IPS-18c (cell line): ENCODE data around the gene SLC17A5.
"Not testable (repeated sequence)": the region's sequence is repeated elsewhere in the genome, so short reads cannot be mapped to it uniquely, and the experiment has no call there.

ENCODE experiments used
- H3K4me3 ChIP-seq: 2 replicates; pipeline ENCODE4 v1.7.0; 2013; ENCODE audit warnings: low read depth, mild to moderate bottlenecking, low read length, moderate library complexity; ENCODE audit not compliant: insufficient read depth
- H3K9me3 ChIP-seq: one replicate; pipeline ENCODE4 v1.6.1; 2013; ENCODE audit warnings: mild to moderate bottlenecking, low read length, moderate library complexity; ENCODE audit not compliant: control insufficient read depth, insufficient read depth

The SLC17A5 gene

GRCh38 chr6:73560182-73560732, 93.5 kb downstream of the SLC17A5 start:
- Histone ChIP-seq H3K9me3 (no peaks in the 10 kb centered on the region), H3K4me3 (no peak overlapping the region)

GRCh38 chr6:73559399-73559794, 94.4 kb downstream of the SLC17A5 start:
- not testable (repeated sequence) for H3K9me3 ChIP-seq, H3K4me3 ChIP-seq

GRCh38 chr6:73558624-73559398, 95.0 kb downstream of the SLC17A5 start:
- H3K4me3 ChIP-seq, result no peak overlapping the region
- no peaks in the 10 kb centered on the region for H3K9me3 ChIP-seq

- Histone ChIP-seq H3K9me3 (no peaks in the 10 kb centered on the region), H3K4me3 (no peak overlapping the region)
Measured at GRCh38 chr6:73556836-73557235, 97.0 kb downstream of the SLC17A5 start.

GRCh38 chr6:73555380-73555949, 98.3 kb downstream of the SLC17A5 start:
- H3K9me3 ChIP-seq, H3K4me3 ChIP-seq: not testable (repeated sequence)

GRCh38 chr6:73551115-73551514, 102.7 kb downstream of the SLC17A5 start:
- not testable (repeated sequence) for H3K4me3 ChIP-seq, H3K9me3 ChIP-seq

GRCh38 chr6:73548458-73549446, 105.0 kb downstream of the SLC17A5 start:
- Histone ChIP-seq H3K9me3 (no peaks in the 10 kb centered on the region), H3K4me3 (no peak overlapping the region)

GRCh38 chr6:73547036-73547435, 106.8 kb downstream of the SLC17A5 start:
- no peak overlapping the region for H3K4me3 ChIP-seq
- H3K9me3 ChIP-seq, result no peaks in the 10 kb centered on the region
